HepG2 (cell line): ENCODE measurements around the gene CADM1. TPM values are rescaled to one million over a fixed set of nuclear protein-coding genes. Genes with fewer than 3 reads are reported as not detected.

ENCODE experiments used
- ATAC-seq: fragments of 200-7000 bp; cut with Tn5 transposase; 3 replicates; pipeline ENCODE4 v1.9.1; 2020; ENCODE audit warnings: mild to moderate bottlenecking, moderate library complexity
- BruUV-seq: library from RNA; stranded (reverse); fragments of 400-500 nt; replicated peaks from 2 replicates; lab custom pipeline; 2021; lab: Mats Ljungman, UMichigan
- CTCF ChIA-PET: fragments of 300-600 bp; formaldehyde crosslinking; extraction: SDS; loops from one replicate; lab custom pipeline; 2021; ENCODE audit warnings: low total read pairs, inconsistent platforms, low intra/inter-chr PET ratio; lab: Yijun Ruan, JAX
- POLR2A ChIA-PET: fragments of 350-600 bp; sonication (Branson Sonifier 250); formaldehyde crosslinking; loops from one replicate; lab custom pipeline; 2020; ENCODE audit warnings: antibody characterized with exemption, inconsistent platforms; lab: Yijun Ruan, JAX
- DNase-seq: peaks from one replicate; pipeline ENCODE4 v3.0.0-alpha.2; 2015; ENCODE audit warnings: low spot score
- FAIRE-seq: peaks from 3 replicates; lab custom pipeline; 2011; peaks lifted over from hg19 to GRCh38; lab: Jason Lieb, UNC
- H2AFZ ChIP-seq: one replicate; pipeline ENCODE4 v1.6.1; 2011; ENCODE audit warnings: low read length, inconsistent platforms
- H3K27ac ChIP-seq: fragments of 300-600 bp; 3 replicates; pipeline ENCODE4 v1.8.0; 2011; ENCODE audit warnings: mixed run types, mild to moderate bottlenecking, mixed read lengths, low read length, inconsistent platforms; ENCODE audit not compliant: insufficient read depth; ENCODE audit errors: extremely low read length
- H3K27me3 ChIP-seq, 2 experiments: fragments of 200-600 bp in 1 of 2; 2 replicates in 1 of 2; 3 replicates in 1 of 2; pipeline versions ENCODE4 v1.6.0 to v1.8.0; 2011; ENCODE audit warnings: low read length in 2 of 2, mild to moderate bottlenecking in 2 of 2, moderate library complexity in 2 of 2, inconsistent platforms in 1 of 2; ENCODE audit not compliant: insufficient read depth in 2 of 2, control insufficient read depth in 1 of 2
- H3K36me3 ChIP-seq, 2 experiments: fragments of 200-600 bp in 1 of 2; replicated peaks in 1 of 2; 2 replicates in 1 of 2; 3 replicates in 1 of 2; pipeline versions ENCODE4 v1.5.1 to v1.8.0; 2011; ENCODE audit warnings: low read length in 2 of 2, inconsistent platforms in 1 of 2; ENCODE audit not compliant: insufficient read depth in 2 of 2, control insufficient read depth in 1 of 2
- H3K4me1 ChIP-seq: 2 replicates; pipeline ENCODE4 v1.5.1; 2012; ENCODE audit warnings: low read length, inconsistent platforms; ENCODE audit not compliant: insufficient read depth
- H3K4me2 ChIP-seq: 2 replicates; pipeline ENCODE4 v1.6.0; 2011; ENCODE audit warnings: low read depth, low read length, inconsistent platforms
- H3K4me3 ChIP-seq, 3 experiments: fragments of 200-600 bp in 1 of 3; sonication (generic), shearing (Covaris generic) in 1 of 3; replicated peaks in 1 of 3; 2 replicates each; pipeline ENCODE4 v1.5.1; 2011 to 2016; ENCODE audit warnings: low read length in 3 of 3, inconsistent platforms in 2 of 3, low read depth in 2 of 3, mild to moderate bottlenecking in 2 of 3, control low read depth in 1 of 3, mixed read lengths in 1 of 3; ENCODE audit not compliant: insufficient read depth in 1 of 3
- H3K79me2 ChIP-seq: one replicate; pipeline ENCODE4 v1.6.1; 2011; ENCODE audit warnings: low read length, inconsistent platforms; ENCODE audit not compliant: insufficient read depth
- H3K9ac ChIP-seq: 2 replicates; pipeline ENCODE4 v1.6.0; 2011; ENCODE audit warnings: mild to moderate bottlenecking, low read depth, low read length, inconsistent platforms; ENCODE audit not compliant: insufficient read depth
- H3K9me3 ChIP-seq: 2 replicates; pipeline ENCODE4 v1.5.1; 2012; ENCODE audit warnings: mild to moderate bottlenecking, low read length
- H4K20me1 ChIP-seq: 2 replicates; pipeline ENCODE4 v1.6.0; 2011; ENCODE audit warnings: inconsistent platforms, mild to moderate bottlenecking, low read length, moderate library complexity; ENCODE audit not compliant: insufficient read depth
- ARHGAP35 ChIP-seq: sonication (generic); formaldehyde crosslinking; IDR thresholded peaks from 2 replicates; pipeline ENCODE4 v1.9.0; 2022; ENCODE audit warnings: mild to moderate bottlenecking, inconsistent platforms, moderate library complexity, missing genetic modification reagents, borderline replicate concordance
- ARNTL ChIP-seq: sonication (generic); formaldehyde crosslinking; IDR thresholded peaks from 2 replicates; pipeline ENCODE4 v1.4.0; 2020; ENCODE audit warnings: mild to moderate bottlenecking, missing genetic modification reagents
- E2F5 ChIP-seq: sonication (generic); formaldehyde crosslinking; conservative IDR thresholded peaks from 2 replicates; pipeline ENCODE4 v1.4.0; 2020; ENCODE audit warnings: missing genetic modification reagents
- ELF4 ChIP-seq: sonication (generic); formaldehyde crosslinking; IDR thresholded peaks from 2 replicates; pipeline ENCODE4 v1.5.0; 2020; ENCODE audit warnings: missing genetic modification reagents, mild to moderate bottlenecking, moderate library complexity, borderline replicate concordance
- HIVEP1 ChIP-seq: sonication (generic); formaldehyde crosslinking; IDR thresholded peaks from 2 replicates; pipeline ENCODE4 v1.4.0; 2020; ENCODE audit warnings: mild to moderate bottlenecking, missing genetic modification reagents
- MAFF ChIP-seq: IDR thresholded peaks from 2 replicates; pipeline ENCODE4 v1.6.1; 2011; ENCODE audit warnings: low read depth, low read length, improper control_type of control experiment
- MAFK ChIP-seq, 2 experiments: IDR thresholded peaks in 1 of 2; conservative IDR thresholded peaks in 1 of 2; 2 replicates each; pipeline ENCODE4 v1.6.1; 2011; ENCODE audit warnings: improper control_type of control experiment in 2 of 2, low read length in 2 of 2
- NFE2L2 ChIP-seq: fragments of 150-350 bp; IDR thresholded peaks from 2 replicates; pipeline ENCODE4 v1.6.1; 2014; ENCODE audit warnings: low read length
- NR1H2 ChIP-seq: sonication (generic); formaldehyde crosslinking; IDR thresholded peaks from 2 replicates; pipeline ENCODE4 v1.8.1; 2022; ENCODE audit warnings: low read depth, missing genetic modification reagents, borderline replicate concordance
- PRPF4 ChIP-seq: fragments of 200-400 bp; formaldehyde crosslinking; IDR thresholded peaks from 2 replicates; pipeline ENCODE4 v1.6.1; 2016; ENCODE audit warnings: low read length, low read depth; ENCODE audit not compliant: poor library complexity, severe bottlenecking
- ZFP36L1 ChIP-seq: sonication (generic); formaldehyde crosslinking; IDR thresholded peaks from 2 replicates; pipeline ENCODE4 v1.8.0; 2022; ENCODE audit warnings: mild to moderate bottlenecking, missing genetic modification reagents, moderate library complexity
- ZMYM2 ChIP-seq: sonication (generic); formaldehyde crosslinking; IDR thresholded peaks from 2 replicates; pipeline ENCODE4 v1.8.0; 2022; ENCODE audit warnings: mild to moderate bottlenecking, missing genetic modification reagents
- ZNF468 ChIP-seq: sonication (generic); formaldehyde crosslinking; IDR thresholded peaks from 2 replicates; pipeline ENCODE4 v1.8.0; 2022; ENCODE audit warnings: mild to moderate bottlenecking, moderate library complexity, missing genetic modification reagents
- ZNF577 ChIP-seq: sonication (generic); formaldehyde crosslinking; IDR thresholded peaks from 2 replicates; pipeline ENCODE4 v1.4.0; 2020; ENCODE audit warnings: mild to moderate bottlenecking, low read depth, missing genetic modification reagents, borderline replicate concordance
- ZNF607 ChIP-seq: sonication (generic); formaldehyde crosslinking; IDR thresholded peaks from 2 replicates; pipeline ENCODE4 v1.5.1; 2020; ENCODE audit warnings: missing genetic modification reagents, mild to moderate bottlenecking, borderline replicate concordance
- ZNF788 ChIP-seq: sonication (generic); formaldehyde crosslinking; IDR thresholded peaks from 2 replicates; pipeline ENCODE4 v1.5.0; 2020; ENCODE audit warnings: mild to moderate bottlenecking, missing genetic modification reagents, borderline replicate concordance
- WGBS: methylation state at CpG from one replicate; pipeline ENCODE4 v1.1.6; 2017; ENCODE audit warnings: low lambda C conversion rate; 5-methylcytosine and 5-hydroxymethylcytosine counted together
- in situ Hi-C: cut with HindIII; loops from 2 replicates; pipeline ENCODE4 v1.10.0; 2017; ENCODE audit warnings: low pct_unique_long_range_greater_than_20kb; ENCODE audit not compliant: extremely low pct_ligation_motif_present
- intact Hi-C: fragments of 100-400 bp; cut with micrococcal nuclease; formaldehyde crosslinking; loops from one replicate; pipeline ENCODE4 v1.10.0; 2022; ENCODE audit not compliant: unreplicated experiment
- polyA plus RNA-seq, 8 experiments: library from polyadenylated mRNA; depleted of rRNA in 3 of 8; stranded (reverse) in 7 of 8; unstranded in 1 of 8; fragments of >200 nt; fragmentation: Illumina TruSeq in 4 of 8; extraction: Trizol in 4 of 8; gene quantifications; 2 replicates each; pipeline versions ENCODE4 v1.2.1 to v1.2.3, GENCODE V29; 2011 to 2016; ENCODE audit warnings: low read depth in 4 of 8, missing spikeins in 1 of 8, mixed read lengths in 1 of 8; ENCODE audit not compliant: insufficient read depth in 1 of 8
- total RNA-seq, 5 experiments: library from RNA; depleted of rRNA; stranded (reverse); fragments of >200 nt; fragmentation: Illumina TruSeq; extraction: Trizol; gene quantifications; 2 replicates each; pipeline ENCODE4 v1.2.3, GENCODE V29; 2016; ENCODE audit warnings: low read depth in 1 of 5

CADM1 gene
- total and polyA plus RNA-seq, 2 of the 13 experiments (the other 11 are each of a cell fraction or from before 2014, with no cell fraction given): 71.3 to 122 TPM

GRCh38 chr11:115208808-115209259, 295.4 kb downstream of the CADM1 start:
- POLR2A ChIA-PET: no interaction called here
- H3K79me2 ChIP-seq: no peaks in the 10 kb centered on the region
- WGBS: 97% methylated on average over 3 of the region's 3 CpGs

More at GRCh38 chr11:115208808-115209259, 295.4 kb downstream of the CADM1 start:
- no peaks in the 10 kb centered on the region for H3K27me3 ChIP-seq
- no peak overlapping the region for H2AFZ ChIP-seq
- CTCF ChIA-PET: no interaction called here
- no peak overlapping the region for H3K4me2 ChIP-seq
- H4K20me1 ChIP-seq: no peaks in the 10 kb centered on the region
- no peaks in the 10 kb centered on the region for H3K9me3 ChIP-seq
- H3K9ac ChIP-seq: no peak overlapping the region
- intact Hi-C loops: no loop called here
- no peak overlapping the region for H3K27ac ChIP-seq
- peaks cover 9 to 22% of the 10 kb centered on the region in 2 experiments; a peak in 4 of 5 replicates for H3K36me3 ChIP-seq
- H3K4me3 ChIP-seq: no peak overlapping the region
- peaks cover 28% of the 10 kb centered on the region for H3K4me1 ChIP-seq
- TF ChIP-seq E2F5 (no peak), ZNF577 (CRISPR knock-in tag) (no peak), ZNF468 (no peak), ZNF607 (CRISPR knock-in tag) (no peak), ZFP36L1 (no peak), ELF4 (CRISPR knock-in tag) (no peak), ZMYM2 (no peak), ZNF788 (CRISPR knock-in tag) (no peak), MAFK (conservative IDR thresholded peaks at IDR 0.05 in 1 of 2, IDR thresholded peaks at IDR 0.05 in 1 of 2; ENCODE audit: low read length in 2 of 2) (no peak), PRPF4 (no peak), ARNTL (CRISPR knock-in tag) (no peak), ARHGAP35 (no peak), MAFF (0 out of 2 replicates have a peak, but pooled peaks have one; percentile 4), HIVEP1 (no peak), NFE2L2 (peak; percentile 71), NR1H2 (CRISPR knock-in tag) (no peak)
- BruUV-seq: no TSS peak
- in situ Hi-C loops: no loop called here
- ATAC-seq (no peak), FAIRE-seq (no peak), DNase-seq (peak; percentile 8)
